NCI-H1436 treated with DMSO at 0.1 percent for 48 hours (cell line): ENCODE data around the gene PPP3R1.
"Not testable (repeated sequence)": the region's sequence is repeated elsewhere in the genome, so short reads cannot be mapped to it uniquely, and the experiment has no call there.

ENCODE experiments used
- DNase-seq: peaks from one replicate; lab custom pipeline; 2025; lab: John Stamatoyannopoulos, UW

PPP3R1 gene

GRCh38 chr2:68188831-68189230 is 63.5 kb downstream of the PPP3R1 start:
- no peak for DNase-seq

GRCh38 chr2:68187329-68187728 is 65.0 kb downstream of the PPP3R1 start:
- no peak for DNase-seq

DNA sequence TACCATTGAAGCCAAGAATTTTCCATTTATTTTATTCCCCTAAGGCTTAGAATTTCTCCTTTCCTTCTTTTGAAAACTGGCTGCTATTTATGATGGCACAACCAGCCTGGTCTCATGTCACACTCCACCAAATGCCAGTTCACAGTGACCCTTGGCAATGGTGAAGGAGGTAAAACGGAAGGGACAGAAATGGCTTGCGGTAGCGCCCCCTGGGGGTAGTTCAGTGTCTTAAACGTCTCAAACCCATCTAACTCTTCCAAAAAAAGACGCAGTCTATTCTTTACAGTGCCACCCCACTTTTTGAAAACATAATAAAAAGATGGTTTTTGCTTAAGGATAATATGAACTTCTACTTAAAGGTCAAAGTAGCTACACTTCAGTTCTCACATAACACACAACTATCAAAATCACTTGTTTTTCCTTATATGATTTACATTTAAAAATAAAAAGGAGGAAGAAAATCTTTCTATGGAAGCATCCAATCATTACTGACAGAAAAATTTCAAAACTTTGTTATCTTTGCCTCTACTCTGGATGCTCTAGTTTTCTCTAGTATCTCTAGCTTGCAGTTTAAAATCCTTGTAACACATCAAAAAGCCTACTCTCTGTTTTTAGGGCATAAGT is 66.7 kb downstream of the PPP3R1 start:
- no peak for DNase-seq

GRCh38 chr2:68182902-68183301 is 69.4 kb downstream of the PPP3R1 start:
- no peak for DNase-seq

DNA sequence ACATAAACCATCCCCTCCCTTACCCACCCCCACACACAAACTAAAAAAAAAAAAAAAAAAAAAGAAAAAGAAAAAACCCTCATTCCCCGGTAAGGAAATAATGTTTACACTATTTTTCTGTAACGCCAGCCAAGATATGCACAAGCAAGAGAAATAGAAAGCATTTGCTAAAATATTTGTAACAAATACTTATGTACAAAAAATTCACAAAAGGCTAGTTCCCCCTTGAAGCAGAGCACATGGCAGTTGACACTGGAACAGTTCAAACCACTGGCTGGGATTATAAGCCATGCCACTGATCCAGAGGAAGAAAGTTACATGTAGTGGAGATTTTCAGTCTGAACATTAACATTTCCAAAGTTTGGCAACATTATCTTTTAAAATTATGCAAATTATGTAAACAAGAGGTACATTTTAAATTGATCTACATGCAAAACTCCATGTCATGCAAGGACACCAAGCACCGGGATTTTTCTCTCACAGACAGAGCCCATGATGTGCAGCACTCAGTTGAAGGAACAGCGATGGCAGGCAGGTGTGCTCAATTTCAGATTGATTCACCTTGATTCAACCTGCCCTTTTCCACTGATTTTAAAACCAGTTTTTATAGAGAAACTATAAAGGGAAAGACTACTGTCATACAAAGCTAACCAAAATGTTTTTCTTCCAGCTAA is 73.2 kb downstream of the PPP3R1 start:
- no peak for DNase-seq

GRCh38 chr2:68178432-68178831 is 73.9 kb downstream of the PPP3R1 start:
- no peak for DNase-seq

DNA sequence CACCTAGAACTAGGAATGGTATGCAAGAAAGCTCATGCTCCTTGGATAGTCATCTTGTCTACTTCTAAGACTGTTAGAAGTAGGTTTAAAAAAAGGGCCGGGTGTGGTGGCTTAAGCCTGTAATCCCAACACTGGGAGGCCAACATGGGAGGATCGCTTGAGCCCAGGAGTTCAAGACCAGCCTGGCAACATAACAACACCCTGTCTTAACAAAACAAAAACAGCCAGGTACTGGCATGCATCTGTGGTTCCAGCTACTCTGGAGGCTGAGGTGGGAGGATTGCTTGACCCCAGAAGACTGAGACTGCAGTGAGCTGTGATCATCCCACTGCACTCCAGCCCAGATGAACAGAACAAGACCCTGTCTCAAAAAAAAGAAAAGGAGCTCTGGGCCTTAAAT is 74.8 kb downstream of the PPP3R1 start:
- DNase-seq, result no peak

- DNase-seq, result no peak
Measured at GRCh38 chr2:68176657-68177056, 75.7 kb downstream of the PPP3R1 start.

DNA sequence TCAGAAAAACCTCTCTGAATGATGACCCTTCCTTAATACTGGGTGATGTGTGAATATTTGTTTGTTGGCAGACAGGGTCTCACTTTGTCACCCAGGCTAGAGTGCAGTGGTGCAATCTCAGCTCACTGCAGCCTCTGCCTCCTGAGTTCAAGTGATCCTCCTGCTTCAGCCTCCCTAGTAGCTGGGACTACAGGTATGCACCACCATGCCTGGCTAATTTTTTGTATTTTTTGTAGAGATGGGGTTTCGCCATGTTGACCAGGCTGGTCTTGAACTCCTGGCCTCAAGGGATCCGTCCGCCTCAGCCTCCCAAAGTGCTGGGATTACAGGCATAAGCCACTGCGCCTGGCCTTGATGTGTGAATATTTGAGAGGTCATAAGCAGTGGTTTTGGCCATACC is 77.1 kb downstream of the PPP3R1 start:
- DNase-seq, result not testable (repeated sequence)

GRCh38 chr2:68172990-68173700 is 79.2 kb downstream of the PPP3R1 start:
- no peak for DNase-seq

- DNase-seq, result no peak
Measured at GRCh38 chr2:68172521-68172920, 79.8 kb downstream of the PPP3R1 start.

GRCh38 chr2:68171684-68172083 is 80.6 kb downstream of the PPP3R1 start:
- no peak for DNase-seq

DNA sequence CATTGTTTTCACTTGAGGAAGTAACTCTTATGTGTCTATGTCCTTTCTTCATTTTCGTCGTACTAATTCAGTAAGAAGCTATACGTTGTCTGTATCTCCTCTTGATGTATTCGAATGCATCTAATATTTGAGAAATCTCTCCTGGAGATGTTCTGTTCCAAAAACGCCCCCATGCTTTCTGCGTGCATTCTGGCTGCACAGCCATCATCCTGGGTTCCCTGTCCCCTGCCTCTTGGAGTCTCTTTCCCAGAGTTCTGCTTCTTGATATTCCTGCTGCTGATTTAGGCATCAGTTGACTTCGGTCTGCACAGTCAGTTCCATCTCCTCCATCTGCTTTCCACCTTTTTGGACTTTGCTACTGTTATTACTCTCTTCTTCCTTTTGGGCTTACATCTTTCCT is 81.2 kb downstream of the PPP3R1 start:
- DNase-seq, result no peak

- no peak for DNase-seq
Measured at GRCh38 chr2:68169308-68169707, 83.0 kb downstream of the PPP3R1 start.

- no peak for DNase-seq
Measured at GRCh38 chr2:68167186-68167585, 85.1 kb downstream of the PPP3R1 start.

DNA sequence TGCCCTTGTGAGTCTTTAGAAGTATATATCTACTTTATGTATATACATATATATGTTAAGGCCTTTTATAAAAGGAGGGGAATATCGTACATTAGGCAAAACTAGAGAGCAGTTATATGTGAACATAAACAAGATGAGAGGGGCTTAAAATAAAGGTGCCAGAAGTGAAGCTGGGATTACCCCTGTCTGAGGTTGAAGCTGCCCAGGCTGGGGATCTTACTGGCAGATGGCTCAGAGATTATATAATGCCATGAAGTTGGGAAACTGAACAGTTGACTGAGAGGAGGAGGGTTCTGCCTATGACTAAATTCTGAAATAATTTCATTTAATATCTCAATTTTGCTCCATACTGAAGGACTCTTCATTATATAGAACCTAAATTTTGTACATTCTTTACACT is 88.7 kb downstream of the PPP3R1 start:
- DNase-seq, result no peak

GRCh38 chr2:68158134-68158447 is 94.2 kb downstream of the PPP3R1 start:
- no peak for DNase-seq

DNA sequence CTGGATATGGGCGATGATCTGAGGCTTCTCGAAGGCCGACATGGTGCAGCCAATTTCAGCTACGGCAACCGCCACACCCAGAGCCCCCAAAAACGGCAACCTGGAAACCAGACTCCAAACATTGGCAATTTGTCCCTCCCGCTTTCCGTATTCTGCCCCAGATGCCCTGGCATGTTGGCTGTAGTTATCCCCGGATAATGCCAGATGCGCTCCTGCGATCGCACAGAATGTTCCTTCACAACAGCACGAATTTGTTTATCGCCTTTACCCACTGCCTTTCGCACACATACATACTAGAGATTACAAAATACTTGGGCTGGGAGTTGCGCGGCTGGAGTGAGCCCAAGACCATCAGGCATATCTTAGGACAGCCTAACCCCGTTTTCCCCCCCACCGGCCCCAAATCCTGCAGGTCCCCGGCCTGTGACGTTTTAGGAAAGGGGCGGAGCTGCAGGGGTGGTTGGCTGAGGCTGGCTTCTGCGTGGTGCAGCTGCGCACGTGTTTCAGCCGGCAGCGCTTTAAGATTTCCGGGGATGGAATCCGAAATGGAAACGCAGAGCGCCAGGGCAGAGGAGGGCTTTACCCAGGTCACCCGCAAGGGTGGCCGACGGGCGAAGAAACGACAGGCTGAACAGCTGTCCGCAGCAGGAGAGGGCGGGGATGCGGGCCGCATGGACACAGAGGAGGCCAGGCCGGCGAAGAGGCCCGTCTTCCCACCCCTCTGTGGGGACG is 94.8 kb downstream of the PPP3R1 start, which contains the start of gene PNO1:
TSS of gene PNO1 (plus strand) at position 487 of the 732 bp plus-strand sequence. CDS start at position 534, 47 bp downstream.
- peak; percentile 74 for DNase-seq

- no peak for DNase-seq
Measured at GRCh38 chr2:68157002-68157401, 95.3 kb downstream of the PPP3R1 start.

DNA sequence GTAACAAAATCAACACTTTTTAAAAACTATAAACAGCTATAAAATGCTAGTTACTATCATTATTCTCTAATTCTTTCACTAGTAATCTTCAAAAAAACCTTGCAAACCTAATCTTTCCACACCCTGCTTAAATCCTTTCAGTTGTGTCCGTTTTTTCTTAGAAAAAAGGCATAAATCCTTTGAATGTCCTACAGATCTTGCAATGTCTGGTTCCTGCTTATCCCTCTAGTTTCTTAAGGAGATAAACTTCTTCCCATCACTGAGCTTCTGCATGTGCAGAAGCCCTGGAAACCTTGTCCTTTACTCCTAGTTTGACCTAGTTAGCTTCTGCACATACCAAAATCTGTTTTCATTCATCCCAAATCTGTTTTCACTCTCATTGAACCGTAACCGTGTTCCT is 95.9 kb downstream of the PPP3R1 start:
- DNase-seq, result no peak

- DNase-seq, result no peak
Measured at GRCh38 chr2:68155618-68156017, 96.7 kb downstream of the PPP3R1 start.

DNA sequence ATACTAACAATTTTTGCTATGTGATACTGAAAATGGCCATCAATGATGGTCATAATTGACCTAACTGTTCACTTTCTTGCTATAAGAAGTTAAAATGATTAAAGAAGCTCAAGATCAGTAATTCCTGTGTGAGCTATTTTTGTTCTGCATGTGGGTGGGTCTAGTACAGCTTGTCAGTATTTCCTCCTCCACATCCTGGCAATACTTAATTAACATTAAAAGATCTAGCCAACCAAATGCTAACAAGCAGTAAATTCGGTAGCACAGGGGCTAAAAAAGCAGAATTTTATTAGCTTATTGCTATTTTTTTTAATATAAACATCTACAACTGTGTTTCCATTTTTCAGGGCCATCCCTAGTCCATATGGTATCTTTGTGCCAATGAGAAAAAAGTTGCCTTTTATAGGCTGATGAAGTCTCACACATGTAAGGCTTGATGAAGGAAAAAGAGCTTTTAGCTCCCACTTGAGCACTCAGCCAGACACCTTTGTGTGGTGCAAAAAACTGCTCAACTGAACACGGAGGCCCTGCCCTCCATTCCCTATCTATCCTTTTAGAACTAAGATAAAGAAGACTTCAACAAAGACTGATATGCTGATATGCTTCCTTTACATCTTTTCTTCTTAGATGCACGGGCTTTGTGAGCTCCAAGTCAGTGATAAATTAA is 99.5 kb downstream of the PPP3R1 start:
- DNase-seq, result no peak
